Iris pigment epithelial cell (primary cell): ENCODE measurements around the gene PPP1R12C.
"Not testable (repeated sequence)": the region's sequence is repeated elsewhere in the genome, so short reads cannot be mapped to it uniquely, and the experiment has no call there.

Experiments
- DNase-seq: peaks from one replicate; pipeline ENCODE4 v3.0.0-alpha.2; 2011; ENCODE audit warnings: low read depth

The PPP1R12C gene

GRCh38 chr19:55116859-55117662 is at the start of gene PPP1R12C:
TSS of gene PPP1R12C (minus strand) at chr19:55117637. CDS start at chr19:55117543, 94 bp downstream.
- no peak for DNase-seq

- peak; percentile 98 for DNase-seq
Observed at GRCh38 chr19:55166530-55167268, 49.3 kb upstream of the PPP1R12C start, which contains the start of gene DNAAF3. TSS of gene DNAAF3 (minus strand) at chr19:55166613. CDS start at chr19:55166413, 200 bp downstream.

- peak; percentile 83 for DNase-seq
Observed at GRCh38 chr19:55165952-55166529, 48.6 kb upstream of the PPP1R12C start.

GRCh38 chr19:55161571-55162322 is 44.3 kb upstream of the PPP1R12C start:
- DNase-seq = no peak

GRCh38 chr19:55160986-55161365 is 43.5 kb upstream of the PPP1R12C start:
- DNase-seq = no peak

- DNase-seq = peak; percentile 79
Observed at GRCh38 chr19:55160128-55160985, 42.9 kb upstream of the PPP1R12C start.

GRCh38 chr19:55158848-55159749 is 41.7 kb upstream of the PPP1R12C start:
- DNase-seq = no peak

GRCh38 chr19:55158423-55158822 is 41.0 kb upstream of the PPP1R12C start:
- DNase-seq = no peak

GRCh38 chr19:55157064-55157908 is 39.8 kb upstream of the PPP1R12C start, which contains the start of gene TNNI3:
TSS of gene TNNI3 (minus strand) at chr19:55157732. CDS start at chr19:55157589, 143 bp downstream.
- DNase-seq = no peak

- DNase-seq = peak; percentile 75
Observed at GRCh38 chr19:55156202-55157063, 39.0 kb upstream of the PPP1R12C start.

- not testable (repeated sequence) for DNase-seq
Observed at GRCh38 chr19:55155784-55156183, 38.3 kb upstream of the PPP1R12C start.

- no peak for DNase-seq
Observed at GRCh38 chr19:55153652-55154264, 36.3 kb upstream of the PPP1R12C start.

- DNase-seq = no peak
Observed at GRCh38 chr19:55152017-55152416, 34.6 kb upstream of the PPP1R12C start.

GRCh38 chr19:55149078-55150003 is 31.9 kb upstream of the PPP1R12C start, which contains the start of gene TNNT1:
TSS of gene TNNT1 (minus strand) at chr19:55149206. CDS start at chr19:55147157, 2,049 bp downstream.
- no peak for DNase-seq

GRCh38 chr19:55147545-55148251 is 30.3 kb upstream of the PPP1R12C start:
- DNase-seq = no peak
